ENCODE measurements around the gene AJM1. TPM values are rescaled to one million over a fixed set of nuclear protein-coding genes. Genes with fewer than 3 reads are reported as not detected.

AJM1 gene
- total and polyA plus RNA-seq, 2 of the 8 experiments (the other 6 are each of a cell fraction or from before 2014, with no cell fraction given): 0.12 to 0.97 TPM

- TF ChIP-seq HDAC6 (IDR thresholded peaks at IDR 0.05; ENCODE audit: low read depth, low read length) (no peak), TCF12 (IDR thresholded peaks at IDR 0.05; ENCODE audit: low read depth, low read length) (no peak), RBBP5 (IDR thresholded peaks at IDR 0.05; ENCODE audit: borderline replicate concordance, low read depth, low read length) (no peak), FOSL1 (IDR thresholded peaks at IDR 0.05; ENCODE audit: insufficient read depth, low read depth, low read length) (no peak), SUZ12 (IDR thresholded peaks at IDR 0.05; ENCODE audit: low read length) (no peak), SAP30 (IDR thresholded peaks at IDR 0.05; ENCODE audit: insufficient read depth, insufficient replicate concordance, low read length) (no peak), SIRT6 (IDR thresholded peaks at IDR 0.05; ENCODE audit: low read length) (no peak)
These were observed 25.2 kb downstream of the AJM1 start (continued) for GRCh38 chr9:136867480-136867879.

Data from H1 (cell line).